Thyroid gland (tissue), 4 donors: ENCODE results near the gene DIP2A.

Experiments used
- CTCF ChIP-seq, 6 experiments: fragments of 200-600 bp in 3 of 6; fragments of 450-650 bp in 3 of 6; sonication (generic) in 3 of 6; IDR thresholded peaks; one replicate each; pipeline ENCODE4 v1.5.1; 2016 to 2019; ENCODE audit warnings: antibody characterized with exemption in 6 of 6, mild to moderate bottlenecking in 2 of 6, inconsistent platforms in 1 of 6, moderate library complexity in 1 of 6
- POLR2A ChIP-seq, 2 donors: fragments of 450-650 bp; IDR thresholded peaks; one replicate each; pipeline ENCODE4 v1.6.1; 2017; ENCODE audit warnings: antibody characterized with exemption in 2 of 2, mild to moderate bottlenecking in 2 of 2, moderate library complexity in 1 of 2

- TF ChIP-seq CTCF (IDR thresholded peaks at IDR 0.05) (no peak), POLR2A (IDR thresholded peaks at IDR 0.05) (no peak)
Measured at GRCh38 chr21:46475296-46475695, 16.6 kb downstream of the DIP2A start.
